Gastroesophageal sphincter (tissue), 3 donors: Measurements from ENCODE around the gene CTDSPL2.

Experiments
- CTCF ChIP-seq, 4 experiments: fragments of 200-600 bp in 2 of 4; fragments of 450-650 bp in 2 of 4; sonication (generic) in 1 of 4; IDR thresholded peaks; one replicate each; pipeline ENCODE4 v1.5.1; 2017 to 2019; ENCODE audit warnings: antibody characterized with exemption in 4 of 4, mild to moderate bottlenecking in 2 of 4, moderate library complexity in 2 of 4
- POLR2AphosphoS5 ChIP-seq: sonication (generic); formaldehyde crosslinking; IDR thresholded peaks from one replicate; pipeline ENCODE4 v1.6.1; 2017; ENCODE audit warnings: antibody characterized with exemption

DNA sequence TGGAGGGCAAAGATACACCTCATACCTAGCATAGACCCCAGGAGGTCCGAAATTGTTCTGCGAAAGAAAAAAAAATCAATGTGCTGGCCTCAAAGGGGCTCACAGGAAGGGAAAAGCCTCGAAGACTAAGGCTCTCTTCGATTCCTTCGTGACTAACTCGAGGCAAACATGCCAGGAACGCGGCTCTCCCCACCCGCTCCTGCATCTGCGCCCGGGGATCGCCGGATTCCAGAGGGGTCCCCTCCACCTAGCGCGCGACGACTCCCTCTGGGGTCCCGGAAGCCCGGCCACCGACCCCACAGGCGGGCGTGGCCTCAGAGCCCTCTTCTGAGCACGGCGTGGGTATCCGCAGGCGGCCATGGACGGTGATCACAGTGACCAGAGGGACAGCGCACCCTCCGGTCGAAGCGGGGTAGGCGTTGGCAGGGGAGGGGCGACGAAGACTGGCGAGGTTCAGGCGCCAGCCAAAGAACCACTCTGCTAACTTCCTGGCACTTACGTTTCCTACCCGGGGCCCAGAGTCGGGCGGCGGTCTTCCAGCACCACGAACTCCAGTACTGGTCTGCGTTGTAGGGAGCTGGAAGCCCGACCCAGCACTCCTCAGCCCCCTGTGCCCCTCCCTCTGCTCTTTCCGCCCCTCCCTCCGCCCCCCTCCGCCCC is 109.0 kb downstream of the CTDSPL2 start:
- TF ChIP-seq POLR2AphosphoS5 (peak; percentile 83), CTCF (IDR thresholded peaks at IDR 0.05) (peak in 3 of 4 experiments; percentile 47 to 60 (median 56))
